Choroid plexus epithelial cell (primary cell): Measurements from ENCODE around the gene MYO5B.
"Not testable (repeated sequence)": the region's sequence is repeated elsewhere in the genome, so short reads cannot be mapped to it uniquely, and the experiment has no call there.

Source experiments
- DNase-seq: peaks from one replicate; pipeline ENCODE4 v3.0.0-alpha.2; 2010; ENCODE audit warnings: low read depth
- H3K4me3 ChIP-seq: 2 replicates; pipeline ENCODE4 v1.5.1; 2011; ENCODE audit warnings: low read depth, mild to moderate bottlenecking, control low read depth, low read length, moderate library complexity
- TF ChIP-seq, protein P1 (sequence below): conservative IDR thresholded peaks from 2 replicates; pipeline ENCODE4 v1.5.1; 2011; ENCODE audit warnings: low read depth, mild to moderate bottlenecking, control low read depth, inconsistent platforms, low read length, moderate library complexity

The MYO5B gene

DNA sequence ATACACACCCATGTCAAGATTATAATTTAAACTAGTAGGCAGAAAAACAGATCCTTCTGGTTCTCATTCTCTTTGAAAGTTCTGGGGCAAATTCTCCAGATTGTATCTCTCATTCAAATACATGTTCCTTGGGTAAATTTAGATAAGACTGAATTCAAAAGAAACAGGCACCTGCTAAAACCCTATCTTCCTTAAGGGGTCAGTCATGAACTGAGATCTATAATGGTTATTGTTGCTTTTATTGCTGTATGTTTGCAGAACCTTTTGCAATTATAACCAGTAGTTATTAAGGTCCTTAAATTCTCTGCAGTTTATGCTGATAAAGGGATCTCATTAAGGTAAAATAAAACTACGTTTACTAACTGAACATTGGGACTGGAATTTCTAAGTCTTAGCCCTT lies 83.5 kb downstream of the MYO5B start:
- TF ChIP-seq, protein P1, sequence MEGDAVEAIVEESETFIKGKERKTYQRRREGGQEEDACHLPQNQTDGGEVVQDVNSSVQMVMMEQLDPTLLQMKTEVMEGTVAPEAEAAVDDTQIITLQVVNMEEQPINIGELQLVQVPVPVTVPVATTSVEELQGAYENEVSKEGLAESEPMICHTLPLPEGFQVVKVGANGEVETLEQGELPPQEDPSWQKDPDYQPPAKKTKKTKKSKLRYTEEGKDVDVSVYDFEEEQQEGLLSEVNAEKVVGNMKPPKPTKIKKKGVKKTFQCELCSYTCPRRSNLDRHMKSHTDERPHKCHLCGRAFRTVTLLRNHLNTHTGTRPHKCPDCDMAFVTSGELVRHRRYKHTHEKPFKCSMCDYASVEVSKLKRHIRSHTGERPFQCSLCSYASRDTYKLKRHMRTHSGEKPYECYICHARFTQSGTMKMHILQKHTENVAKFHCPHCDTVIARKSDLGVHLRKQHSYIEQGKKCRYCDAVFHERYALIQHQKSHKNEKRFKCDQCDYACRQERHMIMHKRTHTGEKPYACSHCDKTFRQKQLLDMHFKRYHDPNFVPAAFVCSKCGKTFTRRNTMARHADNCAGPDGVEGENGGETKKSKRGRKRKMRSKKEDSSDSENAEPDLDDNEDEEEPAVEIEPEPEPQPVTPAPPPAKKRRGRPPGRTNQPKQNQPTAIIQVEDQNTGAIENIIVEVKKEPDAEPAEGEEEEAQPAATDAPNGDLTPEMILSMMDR, result no peak

DNA sequence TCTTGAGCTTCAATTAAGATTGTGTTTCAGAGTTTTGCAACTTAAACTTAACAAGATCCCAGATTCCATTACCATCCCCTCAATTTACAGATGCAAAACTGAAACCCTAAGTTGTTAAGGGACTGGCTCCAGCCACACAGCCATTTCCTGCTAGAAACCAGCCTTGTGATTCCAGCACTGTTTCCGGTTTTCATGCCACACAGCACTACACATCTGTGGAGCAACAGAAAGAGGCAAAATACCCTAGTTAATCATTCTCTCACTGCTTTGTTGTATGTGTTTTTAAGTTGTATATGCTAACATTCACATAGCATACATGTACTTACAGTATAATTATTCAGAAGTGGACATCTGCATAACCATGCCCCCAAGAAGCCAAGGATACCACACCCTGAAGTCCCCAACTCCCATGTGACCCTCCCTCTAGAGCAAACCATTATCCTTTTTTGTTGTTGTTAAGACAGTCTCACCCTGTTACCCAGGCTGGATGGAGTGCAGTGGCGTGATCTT lies 87.4 kb downstream of the MYO5B start:
- no peak for DNase-seq
- TF ChIP-seq, protein P1, result no peak
- H3K4me3 ChIP-seq, result no peak overlapping the region

More for the DNA sequence above, 83.5 kb downstream of the MYO5B start:
- no peak overlapping the region for H3K4me3 ChIP-seq
- no peak for DNase-seq

DNA sequence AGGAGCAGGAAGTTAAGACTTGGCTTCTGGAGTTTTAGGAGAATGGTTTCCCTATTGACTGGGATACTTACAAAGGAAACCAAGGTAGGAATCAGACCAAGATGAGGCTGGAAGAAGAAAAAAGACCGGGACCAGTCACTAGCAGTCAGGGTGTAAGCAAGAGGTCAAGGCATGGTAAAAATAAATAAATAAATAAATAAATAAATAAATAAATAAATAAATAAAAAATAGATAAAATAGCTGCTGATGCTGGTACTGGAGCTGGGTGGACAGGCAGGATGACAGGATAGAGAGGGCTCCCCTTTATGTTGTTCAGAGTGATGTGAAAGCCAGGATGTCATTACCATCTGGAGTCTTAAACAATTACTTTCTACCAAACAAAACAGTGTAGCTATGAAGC lies 89.9 kb downstream of the MYO5B start:
- DNase-seq, result no peak
- TF ChIP-seq, protein P1, result no peak

DNA sequence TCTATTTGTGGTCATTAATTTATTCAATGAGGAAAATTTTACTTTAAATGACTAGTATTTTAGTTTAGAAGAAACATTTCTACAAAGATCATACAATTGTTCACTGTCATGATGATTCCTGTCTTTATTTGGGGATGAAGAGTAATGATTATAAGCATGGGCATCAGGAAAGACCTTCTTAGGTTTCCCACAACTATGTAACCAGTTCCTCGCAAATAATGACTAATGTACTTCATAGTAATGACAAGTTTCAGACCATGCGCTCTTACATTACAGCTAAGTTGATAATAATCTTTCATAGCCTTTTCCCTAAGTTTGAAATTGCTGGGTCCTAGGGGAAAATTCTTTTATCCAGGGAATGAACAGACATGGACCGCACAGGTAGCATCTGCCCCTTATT lies 90.5 kb downstream of the MYO5B start:
- TF ChIP-seq, protein P1, result no peak
- DNase-seq, result no peak
- no peak overlapping the region for H3K4me3 ChIP-seq

More for the DNA sequence above, 89.9 kb downstream of the MYO5B start:
- H3K4me3 ChIP-seq, result no peak overlapping the region

DNA sequence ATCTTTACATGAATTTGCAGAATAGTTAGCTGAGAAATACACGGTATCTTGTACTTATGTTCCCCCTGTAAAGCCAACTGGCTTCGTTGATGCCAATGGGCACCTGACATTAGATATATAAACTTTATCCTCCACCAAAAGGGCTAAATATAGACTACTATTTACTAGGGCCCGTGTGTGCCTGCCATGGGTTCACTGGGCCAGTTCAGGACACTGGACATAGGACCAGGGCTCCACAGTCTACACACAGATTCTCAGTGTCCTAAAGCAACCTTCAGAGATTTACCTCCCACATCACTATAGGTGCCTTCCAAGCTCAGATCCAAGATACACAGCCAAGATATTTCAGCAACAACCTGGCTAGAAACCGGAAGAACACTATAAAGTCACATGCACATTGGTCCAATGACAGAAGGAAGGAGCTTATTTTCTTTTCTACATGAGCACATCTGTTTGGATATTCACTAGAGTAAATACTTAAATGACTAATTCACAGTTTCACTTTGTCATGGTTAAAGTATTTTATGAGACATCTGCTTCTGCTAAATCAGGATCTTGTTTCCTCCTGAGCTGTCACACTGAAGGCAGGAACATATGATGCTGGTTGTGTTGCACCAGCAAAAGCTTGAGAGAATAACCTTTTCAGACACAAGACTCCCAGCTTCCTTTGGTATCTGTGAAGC lies 95.1 kb downstream of the MYO5B start:
- DNase-seq, result peak; percentile 25
- no peak overlapping the region for H3K4me3 ChIP-seq
- TF ChIP-seq, protein P1, result no peak

DNA sequence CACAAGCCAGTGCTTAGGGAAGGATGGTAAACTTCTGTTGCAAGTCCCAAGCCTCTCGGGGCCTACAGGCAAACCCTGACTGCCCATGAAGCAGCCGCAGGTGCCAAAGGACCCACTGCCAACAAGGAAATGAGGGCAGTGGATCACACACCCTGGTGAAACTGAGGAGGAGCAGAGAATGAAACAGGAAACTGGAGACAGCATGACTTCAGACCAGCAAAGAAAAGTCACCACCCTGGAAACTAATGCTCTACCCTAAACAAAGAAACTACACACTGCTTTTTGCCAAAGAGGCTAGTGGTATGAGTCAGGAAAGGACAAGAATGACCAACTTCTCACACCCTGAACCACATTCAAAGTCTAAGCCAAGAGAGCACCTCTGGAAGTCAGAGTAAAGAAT lies 97.2 kb downstream of the MYO5B start:
- TF ChIP-seq, protein P1, result no peak
- H3K4me3 ChIP-seq, result no peak overlapping the region
- no peak for DNase-seq

DNA sequence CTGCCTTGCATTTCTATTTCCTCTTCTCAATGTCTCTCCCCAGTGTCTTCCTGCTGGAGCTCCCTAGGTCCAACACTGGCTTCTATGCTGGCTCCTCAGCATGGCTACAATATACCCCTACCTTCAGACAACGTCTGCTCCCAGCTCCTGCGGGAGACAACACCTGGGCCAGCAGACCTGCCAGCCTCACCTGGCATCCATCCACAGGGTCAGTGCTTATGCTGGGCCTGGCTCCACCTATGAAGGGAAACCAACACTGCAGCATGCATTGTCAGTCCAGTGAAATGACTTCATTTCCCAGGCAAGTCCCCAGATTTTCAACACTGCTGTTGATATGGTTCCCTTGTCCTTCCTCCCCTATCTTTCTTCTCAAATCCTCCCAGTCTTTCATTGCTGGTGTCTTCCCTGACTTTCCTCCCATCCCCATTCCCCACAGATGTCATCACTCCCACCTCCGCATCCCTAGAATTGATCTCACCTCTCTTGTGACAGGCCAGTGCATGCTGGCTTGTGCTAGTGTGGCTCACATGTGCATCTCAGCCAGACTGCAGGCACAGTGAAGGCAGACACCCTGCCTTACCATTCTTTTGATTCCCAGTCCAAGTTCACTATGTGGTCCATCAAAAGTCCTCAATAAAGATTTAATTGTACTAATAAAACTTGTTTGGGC lies 98.0 kb downstream of the MYO5B start:
- TF ChIP-seq, protein P1, result no peak
- H3K4me3 ChIP-seq, result no peak overlapping the region
- DNase-seq, result no peak

DNA sequence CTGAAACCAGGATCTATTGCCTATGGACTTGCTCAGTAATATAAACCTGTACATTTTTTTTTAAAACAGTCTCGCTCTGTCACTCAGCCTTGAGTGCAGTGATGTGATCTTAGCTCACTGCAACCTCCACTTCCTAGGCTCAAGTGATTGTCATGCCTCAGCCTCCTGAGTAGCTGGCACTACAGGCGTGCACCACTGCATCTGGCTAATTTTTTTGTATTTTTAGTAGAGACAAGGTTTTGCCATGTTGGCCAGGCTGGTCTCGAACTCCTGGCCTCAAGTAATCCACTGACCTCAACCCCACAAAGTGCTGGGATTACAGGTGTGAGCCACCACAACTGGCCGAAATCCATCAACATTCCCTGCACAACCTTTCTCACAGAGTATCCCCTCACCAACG lies 100.2 kb downstream of the MYO5B start:
- H3K4me3 ChIP-seq, DNase-seq: not testable (repeated sequence)
